ENCODE results near the gene EFNA2. TPM values are rescaled to one million over a fixed set of nuclear protein-coding genes. Genes with fewer than 3 reads are reported as not detected.

The EFNA2 gene
- total and polyA plus RNA-seq, 2 of the 4 experiments (the other 2 are of a cell fraction), result not detected

GRCh38 chr19:1302533-1303239 is 17.0 kb downstream of the EFNA2 start:
- Histone ChIP-seq H3K36me3 (ENCODE audit: control insufficient read depth, insufficient read depth, low read length) (no peaks in the 10 kb centered on the region), H3K18ac (ENCODE audit: low read depth, low read length) (no peak overlapping the region), H3K79me1 (ENCODE audit: low read depth in 1 of 2, low read length in 2 of 2) (no peaks in the 10 kb centered on the region), H3K9ac (ENCODE audit: low read depth, low read length) (no peak overlapping the region), H3K4me1 (ENCODE audit: control insufficient read depth, insufficient read depth, low read length) (no peaks in the 10 kb centered on the region), H2BK5ac (ENCODE audit: low read depth, low read length, poor library complexity, severe bottlenecking) (no peak overlapping the region), H3K27ac (ENCODE audit: insufficient read depth, low read length) (no peak overlapping the region), H2BK15ac (ENCODE audit: low read depth, low read length) (no peak overlapping the region), H2BK120ac (ENCODE audit: low read depth, low read length) (no peak overlapping the region), H3K4me3 (ENCODE audit: insufficient read depth, low read depth, low read length) (no peak overlapping the region), H2AFZ (replicated peaks; ENCODE audit: low read length, poor library complexity) (peak overlapping the region; percentile 71), H4K5ac (ENCODE audit: low read depth, low read length) (no peak overlapping the region), H3K14ac (replicated peaks; ENCODE audit: low read depth, low read length) (no peak overlapping the region), H3K23ac (ENCODE audit: low read depth, low read length) (no peak overlapping the region), H4K91ac (ENCODE audit: insufficient read depth, low read depth, low read length) (no peak overlapping the region), H3K4me2 (ENCODE audit: low read depth, low read length) (no peak overlapping the region), H3K9me1 (ENCODE audit: insufficient read depth, low read length) (no peaks in the 10 kb centered on the region), H4K20me1 (ENCODE audit: insufficient read depth, low read length) (no peaks in the 10 kb centered on the region), H2AK5ac (ENCODE audit: low read depth, low read length) (no peak overlapping the region), H2AK9ac (replicated peaks; ENCODE audit: low read depth, low read length, poor library complexity) (no peak overlapping the region), H3K4ac (ENCODE audit: low read depth, low read length) (no peak overlapping the region), H3K27me3 (ENCODE audit: control insufficient read depth, insufficient read depth, low read length) (no peaks in the 10 kb centered on the region; the same call in 1 of the 2 replicates), H3K9me3 (ENCODE audit: control insufficient read depth, insufficient read depth, low read length) (no peaks in the 10 kb centered on the region), H3K56ac (ENCODE audit: extremely low read depth, insufficient read depth, low read length) (no peak overlapping the region), H4K8ac (ENCODE audit: low read depth in 2 of 2, low read length in 2 of 2) (no peak overlapping the region), H2BK20ac (ENCODE audit: low read depth, low read length) (no peak overlapping the region)
- intact Hi-C loops (cut with micrococcal nuclease) (no loop called here), dilution Hi-C loops (cut with HindIII; ENCODE audit: low sequenced_read_pairs, unreplicated experiment) (no loop called here), in situ Hi-C loops (cut with MboI; ENCODE audit: low sequenced_read_pairs) (no loop called here)
- DNase-seq (no peak), ATAC-seq (ENCODE audit: low read depth) (no peak)
- WGBS, 2 experiments (ENCODE audit: extremely low coverage in 2 of 2, insufficient read length in 1 of 2), result 60% methylated on average over 5 of the region's 36 CpGs; no CpG with 5 or more reads in 1 of the 2 experiments
- TF ChIP-seq CTCF (conservative IDR thresholded peaks at IDR 0.05; ENCODE audit: low read depth, low read length) (no peak), NFE2L2 (IDR thresholded peaks at IDR 0.05; ENCODE audit: low read depth, low read length) (no peak), RAD21 (IDR thresholded peaks at IDR 0.05; ENCODE audit: low read length) (no peak), POLR2A (IDR thresholded peaks at IDR 0.05; ENCODE audit: low read depth, low read length) (no peak), FOS (IDR thresholded peaks at IDR 0.05; ENCODE audit: low read depth, low read length) (no peak)
- CTCF ChIA-PET, result no interaction called here
- BruUV-seq (replicated peaks), result no TSS peak
- POLR2A ChIA-PET (ENCODE audit: unreplicated experiment), result no interaction called here

Data from IMR-90 (cell line).